MM.1S (cell line): ENCODE data around the gene FBF1.

Source experiments
- CTCF ChIP-seq: fragments of 300-600 bp; sonication (generic); IDR thresholded peaks from 2 replicates; pipeline ENCODE4 v1.5.1; 2016; ENCODE audit warnings: antibody characterized with exemption, low read length, mixed read lengths
- EZH2 ChIP-seq: fragments of 300-600 bp; sonication (generic); optimal IDR thresholded peaks from 2 replicates; pipeline ENCODE3; 2017; ENCODE audit warnings: low read depth, mild to moderate bottlenecking, antibody characterized with exemption, low read length, mixed read lengths

GRCh38 chr17:75919611-75920010 is 21.2 kb downstream of the FBF1 start:
- TF ChIP-seq CTCF (no peak), EZH2 (no peak)
